NCI-H2171 (cell line): ENCODE results near the gene COX10.
"Not testable (repeated sequence)": the region's sequence is repeated elsewhere in the genome, so short reads cannot be mapped to it uniquely, and the experiment has no call there.

Experiments used
- DNase-seq: peaks from one replicate; lab custom pipeline; 2025; lab: John Stamatoyannopoulos, UW

COX10 gene

GRCh38 chr17:14177801-14178200 is 108.5 kb downstream of the COX10 start:
- DNase-seq = not testable (repeated sequence)

DNA sequence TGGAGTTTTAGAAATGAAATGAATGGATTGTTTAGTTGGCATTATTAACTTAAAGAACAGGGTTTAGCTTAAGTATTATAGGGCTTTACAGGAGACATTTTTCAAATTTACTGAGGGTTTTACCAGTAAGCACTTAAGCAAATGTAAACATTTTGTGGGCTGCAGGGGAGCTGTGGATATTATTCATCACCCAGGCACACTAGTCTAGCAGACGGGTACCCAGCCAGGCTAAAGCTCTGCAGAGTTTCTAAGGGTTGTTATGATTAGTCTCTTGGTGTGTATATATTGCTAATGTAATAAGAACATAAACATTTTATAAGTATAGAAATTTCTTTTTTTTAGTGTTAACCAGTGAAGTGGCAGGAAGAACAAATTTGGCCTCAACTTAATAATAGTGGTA is 110.6 kb downstream of the COX10 start:
- DNase-seq = not testable (repeated sequence)

DNA sequence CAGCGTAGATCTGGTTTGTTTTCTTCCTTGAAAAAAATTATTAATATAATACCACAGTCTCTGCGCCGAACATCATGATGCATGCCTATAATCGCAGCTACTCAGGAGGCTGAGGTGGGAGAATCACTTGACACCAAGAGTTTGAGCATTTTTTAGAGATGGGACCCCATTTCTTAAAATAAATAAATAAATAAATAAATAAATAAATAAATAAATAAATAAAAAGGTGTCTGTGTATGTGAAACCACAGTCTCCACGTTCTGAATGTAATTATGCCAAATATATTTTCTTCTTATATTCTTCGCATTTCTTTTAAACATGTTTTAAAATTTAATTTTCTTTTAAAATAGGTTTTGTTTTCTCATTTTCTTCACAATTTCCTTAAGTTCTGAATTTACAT is 112.8 kb downstream of the COX10 start:
- not testable (repeated sequence) for DNase-seq

- DNase-seq = not testable (repeated sequence)
These were observed 115.2 kb downstream of the COX10 start for GRCh38 chr17:14184536-14184935.

DNA sequence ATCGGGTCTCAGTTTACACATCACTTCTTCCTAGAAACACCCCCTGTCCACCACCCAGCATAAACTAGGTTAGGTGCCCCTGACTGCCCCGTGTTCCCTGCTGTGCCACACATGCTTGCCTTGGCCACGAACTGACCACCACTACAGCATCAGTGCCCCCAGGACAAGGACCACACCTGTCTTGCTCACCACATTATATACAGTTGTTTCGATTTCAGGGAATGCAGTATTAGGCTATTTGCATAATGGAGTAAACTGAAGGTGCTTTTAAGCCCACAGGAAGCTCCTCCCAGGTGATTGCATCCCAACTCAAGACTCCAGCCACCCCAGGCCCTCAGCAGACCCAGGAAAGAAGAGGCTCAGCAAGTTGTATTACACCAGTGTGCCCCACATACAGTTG is 117.1 kb downstream of the COX10 start:
- not testable (repeated sequence) for DNase-seq

DNA sequence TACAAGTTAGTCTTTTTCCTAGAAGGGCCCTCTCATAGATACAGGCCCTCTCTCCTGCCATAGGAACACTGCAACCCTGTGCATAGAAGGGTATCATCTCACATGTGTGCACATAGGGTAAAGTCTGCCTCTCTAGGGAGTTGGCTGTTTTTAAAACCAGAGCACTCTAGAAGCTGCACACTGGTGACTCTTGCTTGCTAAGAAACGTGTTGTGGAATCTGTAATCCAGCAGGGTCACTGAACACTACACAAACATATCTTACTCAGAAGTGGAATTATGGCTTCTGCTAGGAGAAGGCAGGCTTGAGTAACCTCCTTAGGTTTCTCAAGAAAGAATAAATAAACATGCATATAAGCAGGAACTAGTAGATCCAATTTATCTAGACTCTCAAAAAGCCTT is 121.5 kb downstream of the COX10 start:
- DNase-seq = not testable (repeated sequence)

DNA sequence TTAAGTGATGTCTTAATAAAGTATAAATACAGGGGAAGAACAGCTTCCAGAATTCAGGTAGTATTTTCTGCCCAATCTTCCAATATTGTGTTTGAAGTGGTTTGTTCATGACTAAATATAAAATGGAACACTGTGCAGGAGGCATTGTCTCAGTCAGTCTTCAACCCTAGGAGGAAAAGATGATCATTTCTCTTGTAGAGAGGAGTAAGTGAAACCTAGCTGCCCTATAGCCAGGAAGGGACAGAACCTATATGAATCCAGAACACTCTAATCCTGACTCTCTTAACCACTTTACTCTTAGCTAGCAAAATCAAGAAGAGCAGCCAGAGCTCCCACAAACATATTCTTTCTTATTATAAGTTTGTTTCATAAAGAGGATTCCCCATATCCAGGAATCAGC is 122.2 kb downstream of the COX10 start:
- not testable (repeated sequence) for DNase-seq

- not testable (repeated sequence) for DNase-seq
These were observed 122.7 kb downstream of the COX10 start for GRCh38 chr17:14192039-14192438.

DNA sequence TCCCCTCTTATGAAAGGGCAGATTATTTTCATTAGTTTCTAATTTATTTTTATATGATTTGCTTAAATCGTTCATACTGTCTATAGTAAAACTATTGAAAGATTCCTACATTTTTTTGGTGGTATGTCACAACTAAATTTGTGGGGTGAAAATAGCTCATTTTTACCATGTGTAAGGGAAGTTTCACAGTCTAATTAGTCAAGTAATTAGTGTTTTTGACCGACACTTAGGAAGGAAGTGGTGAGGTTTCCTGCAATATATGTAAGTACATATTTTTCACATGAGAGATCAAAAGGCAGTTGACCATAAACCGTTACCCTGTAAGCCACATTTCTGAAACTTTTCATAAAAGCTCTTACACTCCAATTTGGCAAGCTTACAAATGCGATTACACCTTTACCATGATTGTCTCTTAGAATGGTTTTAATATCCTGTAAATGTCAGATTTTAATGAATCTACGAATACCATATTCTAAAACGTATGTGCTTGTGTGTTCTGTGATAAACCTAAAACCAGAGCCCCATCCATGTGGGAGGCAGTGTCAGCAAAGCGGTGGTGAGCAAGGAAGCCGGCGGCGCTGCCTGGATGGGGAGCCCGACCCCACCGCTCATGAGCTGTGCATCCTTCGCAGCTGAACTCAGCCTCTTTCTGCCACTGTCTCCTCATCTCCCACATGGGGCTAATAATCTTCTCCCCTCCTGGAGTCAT is 123.5 kb downstream of the COX10 start:
- DNase-seq = not testable (repeated sequence)

DNA sequence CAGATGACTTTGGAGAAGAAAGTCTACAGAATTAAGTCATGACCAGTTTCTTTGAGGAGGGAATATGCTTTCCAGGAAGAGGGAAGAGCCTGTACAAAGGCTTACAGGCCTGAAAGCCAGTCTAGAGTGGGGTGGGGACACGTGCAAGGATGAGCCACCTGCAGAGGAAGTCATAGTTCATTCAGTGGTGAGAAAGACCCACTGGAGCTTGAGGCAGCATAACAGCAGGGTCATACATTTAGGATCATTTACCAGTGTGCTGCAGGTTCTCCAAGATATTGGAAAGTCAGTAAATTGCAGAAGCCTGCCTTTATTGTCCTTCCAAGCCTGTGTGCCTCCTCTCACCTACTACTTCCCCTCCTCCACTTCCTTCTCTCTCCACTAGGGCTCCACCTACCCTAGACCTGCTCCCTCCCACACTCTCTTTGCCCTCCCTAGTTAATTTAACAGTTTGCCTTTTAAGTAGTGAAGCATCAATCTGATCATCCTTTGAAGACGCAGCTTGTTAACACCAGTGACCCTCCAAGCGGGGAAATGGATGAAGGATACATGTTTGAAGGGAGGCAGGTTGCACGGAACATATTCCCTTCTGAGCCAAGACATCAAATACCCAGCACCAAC is 127.2 kb downstream of the COX10 start:
- DNase-seq = no peak

- no peak for DNase-seq
These were observed 127.8 kb downstream of the COX10 start for GRCh38 chr17:14197057-14197456.

DNA sequence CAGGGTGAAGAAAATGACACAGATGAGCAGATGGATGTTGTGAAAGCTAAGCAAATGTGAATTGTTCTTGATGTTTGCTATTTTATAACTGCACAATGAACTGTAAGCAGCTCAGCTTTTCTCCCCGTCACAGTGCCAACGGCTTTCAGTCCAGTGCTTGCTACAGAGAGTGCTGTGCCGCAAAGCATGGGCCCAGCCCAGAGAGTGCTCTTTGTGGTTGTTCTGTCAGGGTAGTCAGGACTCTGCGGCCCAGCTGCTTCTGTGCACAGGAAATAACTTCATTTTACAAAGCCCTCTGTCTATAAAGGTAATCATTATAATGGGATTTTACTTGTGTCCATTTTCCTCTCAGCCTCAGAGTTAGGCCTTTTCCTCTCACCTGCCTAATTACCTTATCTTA is 128.3 kb downstream of the COX10 start:
- no peak for DNase-seq

GRCh38 chr17:14198013-14198412 is 128.7 kb downstream of the COX10 start:
- DNase-seq = no peak

DNA sequence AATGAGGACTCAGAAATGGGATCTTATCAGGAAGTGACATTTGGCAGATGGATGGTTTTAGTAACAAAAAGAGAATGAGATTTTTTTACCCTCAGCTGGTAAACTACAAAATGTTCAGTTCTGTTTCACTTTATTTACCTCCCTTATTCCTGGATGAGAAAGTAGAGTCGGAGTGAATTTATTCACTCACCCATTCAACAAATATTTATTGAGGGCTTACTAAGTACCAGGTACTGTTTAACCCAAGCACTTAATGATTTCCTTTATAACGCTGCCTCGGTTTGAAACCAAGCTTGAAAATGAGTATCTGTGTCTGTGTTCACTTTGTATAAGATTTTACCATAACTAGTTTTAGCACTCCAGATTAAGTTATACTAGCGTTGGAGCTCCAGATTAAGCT is 129.3 kb downstream of the COX10 start:
- DNase-seq = no peak

DNA sequence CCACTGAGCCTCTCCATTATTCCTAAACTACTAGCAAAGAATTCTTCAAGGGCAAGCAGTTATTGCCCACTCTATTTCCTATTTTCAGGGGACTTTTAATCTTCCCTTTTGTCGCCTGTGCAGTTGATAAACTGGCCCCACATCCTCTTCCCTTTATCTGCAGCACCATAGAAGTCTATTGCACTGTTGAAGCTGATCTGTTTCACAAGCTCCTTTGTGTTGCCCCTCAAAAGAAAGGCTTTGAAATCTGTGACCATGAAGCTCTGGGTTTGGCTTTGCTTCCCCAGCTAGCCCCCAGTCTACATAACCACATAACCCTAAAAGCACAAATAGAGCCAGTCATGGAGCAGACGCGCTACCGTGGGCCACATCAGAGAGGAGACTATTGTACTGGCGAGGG is 130.3 kb downstream of the COX10 start:
- no peak for DNase-seq

GRCh38 chr17:14200354-14200753 is 131.1 kb downstream of the COX10 start:
- DNase-seq = no peak

DNA sequence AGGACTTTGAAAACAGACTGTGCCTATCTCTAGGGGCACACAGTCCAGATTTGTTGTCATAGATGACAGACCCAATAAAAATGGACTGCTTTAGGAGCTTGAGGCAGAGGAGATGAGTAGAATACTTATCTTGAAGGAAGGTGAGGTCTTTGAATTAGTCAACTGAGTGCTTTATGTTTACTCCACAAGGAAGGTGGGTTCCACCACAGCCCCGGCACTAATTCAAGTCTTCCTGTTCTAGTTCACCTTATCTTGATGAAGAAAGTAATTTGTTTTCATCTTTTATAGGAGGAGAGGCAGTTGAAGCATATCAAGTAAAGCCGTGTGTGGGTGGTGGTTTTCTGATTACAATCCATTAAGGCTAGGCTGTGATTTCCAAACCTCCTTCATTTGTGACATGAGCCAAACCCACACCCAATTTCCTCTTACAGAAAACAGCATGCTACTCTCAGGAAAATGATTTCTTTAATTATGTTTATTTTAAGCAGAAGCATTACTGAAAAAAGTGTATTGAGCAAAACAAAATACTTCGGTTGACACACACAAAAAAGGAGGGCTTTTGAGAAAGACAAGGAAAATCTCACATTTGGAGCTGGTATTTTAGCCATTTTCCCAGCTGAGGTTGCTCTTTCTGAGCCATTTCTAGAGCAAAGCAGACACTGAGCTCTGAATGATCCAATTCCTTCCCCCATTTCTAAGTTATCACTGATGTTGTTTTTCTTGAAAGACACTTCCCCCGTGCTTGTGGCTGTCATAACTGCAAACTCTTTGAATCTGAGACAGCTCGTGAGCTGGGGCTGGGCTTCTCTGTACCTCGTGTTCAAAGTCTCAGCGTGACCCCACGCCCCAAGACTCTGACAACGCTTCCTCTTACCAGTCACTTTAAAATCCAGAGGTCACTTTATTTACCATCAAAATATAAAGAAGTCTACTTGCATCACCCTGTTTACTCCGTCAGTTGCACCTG is 132.0 kb downstream of the COX10 start:
- DNase-seq = no peak

DNA sequence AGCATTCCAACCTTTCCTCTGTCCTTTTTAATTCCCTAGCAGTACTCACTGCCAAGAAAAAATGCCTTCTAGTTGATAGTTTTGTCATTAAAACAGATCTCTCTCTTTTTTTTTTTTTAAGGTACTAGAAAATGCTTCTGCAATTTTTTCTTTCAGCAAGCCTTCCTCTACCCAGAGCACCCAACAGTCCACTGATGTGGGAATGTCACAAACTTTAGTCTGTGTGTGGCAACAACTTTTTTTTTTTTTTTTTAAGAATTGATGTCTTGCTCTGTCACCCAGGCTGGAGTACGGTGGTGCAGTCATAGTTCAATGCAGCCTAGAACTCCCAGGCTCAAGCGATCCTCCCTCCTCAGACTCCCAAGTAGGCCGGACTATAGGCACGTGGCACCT is 132.7 kb downstream of the COX10 start:
- DNase-seq = no peak

- DNase-seq = no peak
These were observed 133.3 kb downstream of the COX10 start for GRCh38 chr17:14202388-14203166.

DNA sequence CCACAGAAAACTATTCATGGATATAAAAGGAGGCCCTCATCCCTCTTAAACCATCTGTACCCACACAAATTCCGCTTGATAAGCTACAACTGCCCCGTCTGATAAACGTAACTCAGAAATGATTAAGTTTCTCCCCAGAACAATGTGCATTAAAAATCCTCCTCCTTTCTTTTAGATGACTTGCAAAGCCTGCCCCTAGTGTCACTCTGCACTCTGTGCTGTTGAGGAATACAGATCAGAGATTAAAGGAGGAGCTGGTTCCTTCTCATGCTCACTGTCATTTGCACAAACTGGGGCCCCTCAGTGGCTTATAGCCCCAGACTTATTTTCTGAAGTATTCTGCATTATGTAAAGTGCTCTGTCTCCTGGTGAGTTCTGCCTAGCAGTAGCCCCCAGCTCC is 134.1 kb downstream of the COX10 start:
- no peak for DNase-seq

DNA sequence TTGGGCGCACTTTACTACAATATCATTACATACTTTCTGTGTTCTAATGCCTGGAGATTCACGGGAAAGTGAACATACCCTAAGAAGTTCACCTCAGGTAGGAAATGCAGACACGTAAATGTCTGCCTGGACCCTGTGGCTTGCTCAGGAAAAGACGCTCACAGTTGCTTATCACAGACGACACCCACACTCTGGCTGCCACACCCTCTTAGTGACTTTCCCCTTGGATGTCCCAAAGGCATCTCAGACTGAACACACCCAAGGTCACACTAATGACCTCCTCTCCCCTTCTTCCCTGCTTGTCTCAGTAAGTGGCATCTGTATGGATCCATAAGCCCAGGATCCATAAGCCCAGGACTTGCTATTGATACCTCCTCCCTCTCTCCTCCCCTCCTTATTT is 134.8 kb downstream of the COX10 start:
- DNase-seq = no peak

- DNase-seq = no peak
These were observed 135.2 kb downstream of the COX10 start for GRCh38 chr17:14204546-14204945.
